IPS-15b (cell line): ENCODE data around the gene ARHGAP24.

Experiments
- H3K27me3 ChIP-seq: one replicate; pipeline ENCODE4 v1.6.1; 2013; ENCODE audit warnings: low read length; ENCODE audit not compliant: control insufficient read depth, insufficient read depth
- H3K36me3 ChIP-seq: one replicate; pipeline ENCODE4 v1.6.1; 2013; ENCODE audit warnings: low read length; ENCODE audit not compliant: control insufficient read depth, insufficient read depth
- H3K4me1 ChIP-seq: one replicate; pipeline ENCODE4 v1.6.1; 2013; ENCODE audit warnings: mild to moderate bottlenecking, low read length; ENCODE audit not compliant: control insufficient read depth, insufficient read depth
- H3K4me3 ChIP-seq: one replicate; pipeline ENCODE4 v1.5.1; 2013; ENCODE audit warnings: low read depth, low read length
- H3K9ac ChIP-seq: one replicate; pipeline ENCODE4 v1.6.1; 2013; ENCODE audit warnings: low read depth, mild to moderate bottlenecking, low read length
- H3K9me3 ChIP-seq: one replicate; pipeline ENCODE4 v1.6.1; 2013; ENCODE audit warnings: mild to moderate bottlenecking, low read length; ENCODE audit not compliant: control insufficient read depth, insufficient read depth

Gene ARHGAP24

DNA sequence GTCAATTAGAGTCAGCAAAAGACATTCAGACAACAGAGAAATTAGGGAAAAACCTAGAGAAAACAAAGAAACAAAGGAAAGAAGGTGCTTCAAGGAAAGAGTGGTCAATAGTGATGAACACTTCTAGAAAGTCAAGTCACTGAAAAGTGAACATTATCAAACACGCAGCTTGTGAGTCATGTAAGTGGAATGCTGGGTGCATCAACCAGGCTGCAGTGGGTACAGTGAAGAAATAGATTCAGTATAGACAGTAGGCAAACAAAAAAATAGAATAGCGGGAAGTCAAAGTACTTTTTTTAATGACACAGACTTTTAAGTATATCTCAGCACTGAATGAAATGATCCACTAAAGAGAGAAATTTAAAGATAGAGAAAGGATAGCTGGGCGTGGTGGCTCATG is 245.8 kb downstream of the ARHGAP24 start:
- no peaks in the 10 kb centered on the region for H3K27me3 ChIP-seq
- H3K9me3 ChIP-seq: no peaks in the 10 kb centered on the region
- no peak overlapping the region for H3K4me3 ChIP-seq
- no peaks in the 10 kb centered on the region for H3K36me3 ChIP-seq
- H3K4me1 ChIP-seq: peaks cover 4% of the 10 kb centered on the region
- no peak overlapping the region for H3K9ac ChIP-seq

DNA sequence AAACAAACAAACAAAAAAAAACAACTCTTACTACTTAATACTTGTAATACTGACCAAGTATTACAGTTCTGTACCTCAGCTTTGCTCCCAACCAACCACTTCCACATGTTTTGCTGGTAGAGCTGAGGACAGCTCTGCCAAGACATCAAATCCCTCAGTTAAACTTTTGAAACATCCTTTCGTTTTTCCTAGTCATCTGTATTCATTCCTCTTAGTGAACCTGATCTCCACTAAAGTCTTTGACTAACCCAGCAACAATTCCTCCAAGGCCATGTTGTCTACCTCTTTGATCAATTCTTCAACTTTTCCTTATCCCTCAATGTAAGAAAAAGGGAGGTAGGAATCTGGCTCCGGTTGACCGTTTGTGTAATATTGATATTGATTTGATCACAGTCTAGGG is 247.5 kb downstream of the ARHGAP24 start:
- H3K9me3 ChIP-seq: no peaks in the 10 kb centered on the region
- no peak overlapping the region for H3K9ac ChIP-seq
- peaks cover 7% of the 10 kb centered on the region for H3K4me1 ChIP-seq
- H3K27me3 ChIP-seq: no peaks in the 10 kb centered on the region
- no peaks in the 10 kb centered on the region for H3K36me3 ChIP-seq
- H3K4me3 ChIP-seq: no peak overlapping the region

DNA sequence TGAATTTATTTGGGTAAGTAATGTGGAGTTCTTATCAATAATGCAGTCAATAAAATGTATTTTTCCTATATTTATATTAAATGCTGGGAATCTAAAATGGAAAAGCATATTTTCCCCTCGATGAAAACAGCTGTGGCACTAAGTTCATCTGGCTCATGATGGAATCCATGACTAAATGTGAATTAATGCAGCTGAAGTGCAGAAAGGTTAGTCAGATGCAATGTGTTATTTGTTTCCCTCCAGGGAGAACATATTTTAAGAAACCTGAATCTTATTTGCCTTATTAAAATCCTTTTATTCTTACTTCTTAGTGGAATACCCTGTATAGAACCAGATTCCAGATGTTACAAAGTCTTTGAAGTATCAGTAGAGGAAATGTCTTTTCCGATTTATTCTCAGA is 247.9 kb downstream of the ARHGAP24 start:
- peaks cover 7% of the 10 kb centered on the region for H3K4me1 ChIP-seq
- no peak overlapping the region for H3K9ac ChIP-seq
- no peak overlapping the region for H3K4me3 ChIP-seq
- no peaks in the 10 kb centered on the region for H3K36me3 ChIP-seq
- H3K9me3 ChIP-seq: no peaks in the 10 kb centered on the region
- H3K27me3 ChIP-seq: no peaks in the 10 kb centered on the region

DNA sequence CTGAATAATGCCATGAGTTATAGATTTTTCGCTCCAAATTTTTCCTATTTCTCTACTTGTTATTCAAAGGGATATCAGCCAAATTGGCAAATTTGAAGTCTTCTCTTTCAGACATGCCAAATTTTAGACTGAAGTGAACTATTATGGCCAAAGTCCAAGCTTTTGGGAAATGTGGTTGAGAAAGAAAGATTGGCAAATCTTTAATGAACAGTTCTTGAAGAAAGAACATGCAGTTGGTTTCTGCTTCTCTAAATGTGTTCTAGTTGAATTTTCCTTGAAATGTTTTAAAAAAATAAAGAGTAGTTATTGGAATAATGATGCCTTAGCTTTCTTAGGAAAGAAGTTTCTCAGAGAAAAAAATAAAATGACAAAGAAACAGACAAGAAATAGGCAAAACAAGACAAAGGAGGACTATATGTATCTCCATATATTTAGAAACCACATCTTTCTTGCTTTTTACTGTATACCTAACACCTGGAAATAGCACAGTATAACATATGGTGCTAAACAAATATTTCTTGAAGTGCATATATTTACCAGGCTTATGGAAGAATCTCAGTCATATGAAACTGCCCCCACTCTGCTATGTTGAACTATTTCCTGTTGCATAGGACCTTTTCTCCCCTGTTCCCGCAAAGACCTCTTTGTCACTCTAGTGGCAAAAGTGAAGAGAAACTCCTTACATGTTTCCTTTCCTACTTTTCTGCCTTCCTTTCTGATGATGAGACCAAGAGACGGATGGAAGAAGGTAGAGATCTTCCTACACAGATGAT is 250.0 kb downstream of the ARHGAP24 start:
- H3K27me3 ChIP-seq: no peaks in the 10 kb centered on the region
- H3K9me3 ChIP-seq: no peaks in the 10 kb centered on the region

DNA sequence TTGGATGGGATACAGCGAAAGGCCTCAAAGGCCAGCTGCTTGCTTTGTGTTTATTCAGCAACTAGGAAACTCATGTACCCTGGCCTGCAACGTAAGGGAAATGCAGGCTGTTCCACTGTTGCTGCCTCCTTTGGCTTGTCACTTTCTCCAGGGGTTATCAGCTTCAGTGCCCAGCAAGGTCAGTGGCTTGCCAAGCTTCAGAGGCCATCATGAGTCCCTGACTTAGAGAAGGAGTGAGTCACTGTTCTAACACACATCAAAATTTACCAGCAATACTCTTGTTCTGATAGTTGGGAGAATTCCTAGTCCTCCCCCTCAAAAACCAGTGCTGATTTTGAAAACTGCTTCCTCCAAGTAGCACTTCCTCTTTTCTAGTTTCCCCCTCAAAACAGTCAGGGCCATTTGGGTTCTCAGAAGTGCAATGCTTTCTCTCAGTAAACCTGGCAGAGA is 250.8 kb downstream of the ARHGAP24 start:
- peaks cover 7% of the 10 kb centered on the region for H3K4me1 ChIP-seq
- no peaks in the 10 kb centered on the region for H3K27me3 ChIP-seq
- no peaks in the 10 kb centered on the region for H3K9me3 ChIP-seq
- H3K9ac ChIP-seq: no peak overlapping the region
- H3K4me3 ChIP-seq: no peak overlapping the region
- H3K36me3 ChIP-seq: no peaks in the 10 kb centered on the region

More for the DNA sequence above, 250.0 kb downstream of the ARHGAP24 start:
- Histone ChIP-seq H3K4me3 (no peak overlapping the region), H3K36me3 (no peaks in the 10 kb centered on the region), H3K4me1 (peaks cover 7% of the 10 kb centered on the region), H3K9ac (no peak overlapping the region)

DNA sequence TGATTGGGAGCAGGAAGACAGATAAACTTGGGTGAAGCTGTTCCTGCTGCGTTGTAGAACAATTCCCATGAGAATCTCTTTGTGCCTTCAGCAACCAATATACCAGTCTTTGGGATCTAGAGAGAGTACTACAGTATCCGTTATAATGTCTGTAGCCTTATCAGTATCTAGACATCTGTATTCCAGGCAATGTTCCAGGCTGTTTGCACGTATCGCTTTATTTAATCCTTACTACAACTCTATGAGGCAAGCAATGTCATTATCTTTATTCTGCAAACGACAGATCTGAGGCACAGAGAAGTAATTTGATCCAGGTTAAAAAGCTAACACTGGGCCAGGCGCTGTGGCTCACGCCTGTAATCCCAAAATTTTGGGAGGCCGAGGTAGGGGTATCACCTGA is 251.6 kb downstream of the ARHGAP24 start:
- Histone ChIP-seq H3K27me3 (no peaks in the 10 kb centered on the region), H3K36me3 (no peaks in the 10 kb centered on the region), H3K9ac (no peak overlapping the region), H3K4me3 (no peak overlapping the region), H3K9me3 (no peaks in the 10 kb centered on the region), H3K4me1 (peaks cover 7% of the 10 kb centered on the region)

DNA sequence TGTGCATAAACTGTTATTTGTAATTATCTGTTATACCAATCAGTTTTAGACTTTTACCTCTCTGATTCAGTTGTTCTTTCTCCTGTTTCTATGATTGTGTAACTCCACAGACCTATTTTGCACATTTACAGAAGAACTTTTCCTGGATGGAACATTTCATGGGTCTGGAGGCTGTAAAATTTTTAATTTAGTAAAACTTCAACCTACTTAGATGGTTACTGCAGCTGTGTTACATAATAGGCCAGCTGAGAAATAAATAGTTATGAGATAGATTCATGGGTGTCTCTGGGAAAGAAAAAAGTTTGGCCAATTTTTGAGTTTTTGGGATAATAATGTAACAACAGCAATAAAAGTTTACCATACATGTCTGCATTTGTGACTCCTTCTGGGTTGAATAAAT is 253.5 kb downstream of the ARHGAP24 start:
- H3K4me3 ChIP-seq: no peak overlapping the region
- H3K36me3 ChIP-seq: no peaks in the 10 kb centered on the region
- H3K9me3 ChIP-seq: no peaks in the 10 kb centered on the region
- peaks cover 7% of the 10 kb centered on the region for H3K4me1 ChIP-seq
- no peak overlapping the region for H3K9ac ChIP-seq
- no peaks in the 10 kb centered on the region for H3K27me3 ChIP-seq

DNA sequence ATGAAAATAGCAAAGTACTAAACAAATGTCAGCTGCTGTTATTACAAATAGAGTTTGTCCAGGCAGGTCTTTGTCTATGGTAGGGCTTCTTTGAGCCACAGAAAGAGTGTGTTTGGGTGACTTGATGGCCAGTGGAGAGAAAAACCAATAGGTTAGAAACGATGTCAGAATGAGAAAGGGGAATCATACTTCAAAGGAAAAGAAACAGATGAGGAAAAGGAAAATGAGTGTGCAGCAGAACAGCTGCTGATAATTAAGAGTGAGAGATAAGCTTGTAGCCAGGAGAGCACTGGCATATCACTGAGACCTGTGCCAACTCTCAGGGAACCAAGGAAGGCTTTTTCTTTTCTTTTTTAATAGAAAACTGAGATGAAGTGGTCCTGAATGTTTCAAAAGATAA is 257.2 kb downstream of the ARHGAP24 start:
- H3K9ac ChIP-seq: no peak overlapping the region
- H3K9me3 ChIP-seq: no peaks in the 10 kb centered on the region
- H3K36me3 ChIP-seq: no peaks in the 10 kb centered on the region
- H3K4me3 ChIP-seq: no peak overlapping the region
- no peaks in the 10 kb centered on the region for H3K4me1 ChIP-seq
- H3K27me3 ChIP-seq: no peaks in the 10 kb centered on the region

DNA sequence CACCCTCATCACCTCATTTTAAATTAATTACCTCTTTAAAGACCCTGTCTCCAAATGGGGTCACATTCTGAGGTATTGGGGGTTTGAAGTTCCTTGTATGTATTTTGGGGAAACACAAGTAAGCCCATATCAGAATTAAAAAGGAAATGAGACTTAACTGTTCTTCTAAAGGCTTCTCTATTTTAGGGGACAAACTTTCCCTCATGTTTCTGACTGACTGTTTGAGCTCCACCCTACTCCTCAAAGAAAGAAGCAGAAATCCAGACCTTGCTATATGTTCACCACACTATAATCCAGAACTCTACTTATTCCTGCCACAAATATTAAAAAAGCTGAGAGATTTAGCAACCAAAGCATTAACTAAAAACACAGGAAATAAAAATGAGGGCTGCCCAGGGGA is 258.8 kb downstream of the ARHGAP24 start:
- no peaks in the 10 kb centered on the region for H3K27me3 ChIP-seq
- H3K9ac ChIP-seq: no peak overlapping the region
- H3K4me1 ChIP-seq: no peaks in the 10 kb centered on the region
- no peaks in the 10 kb centered on the region for H3K36me3 ChIP-seq
- no peak overlapping the region for H3K4me3 ChIP-seq
- H3K9me3 ChIP-seq: no peaks in the 10 kb centered on the region

DNA sequence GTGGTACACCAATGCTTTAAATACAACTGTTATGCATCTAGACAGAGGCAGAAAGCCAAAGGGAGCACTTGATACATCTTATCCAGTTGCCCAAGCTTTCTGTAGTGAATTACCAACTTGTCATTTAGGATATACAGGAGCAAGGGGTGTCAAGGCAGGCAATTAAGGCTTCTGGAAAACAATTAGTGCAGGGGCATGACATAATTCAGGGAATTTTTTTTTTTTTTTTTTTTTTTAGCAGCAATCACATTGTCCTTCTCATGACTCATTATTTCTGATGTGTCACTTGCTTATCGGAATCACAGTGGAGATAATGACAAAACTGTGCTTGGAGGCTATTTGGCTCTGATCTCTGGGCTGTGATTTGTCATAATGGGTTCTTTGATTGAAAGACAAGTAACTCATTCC is 259.5 kb downstream of the ARHGAP24 start:
- Histone ChIP-seq H3K36me3 (no peaks in the 10 kb centered on the region), H3K27me3 (no peaks in the 10 kb centered on the region), H3K9me3 (no peaks in the 10 kb centered on the region), H3K4me1 (no peaks in the 10 kb centered on the region), H3K4me3 (no peak overlapping the region), H3K9ac (no peak overlapping the region)

DNA sequence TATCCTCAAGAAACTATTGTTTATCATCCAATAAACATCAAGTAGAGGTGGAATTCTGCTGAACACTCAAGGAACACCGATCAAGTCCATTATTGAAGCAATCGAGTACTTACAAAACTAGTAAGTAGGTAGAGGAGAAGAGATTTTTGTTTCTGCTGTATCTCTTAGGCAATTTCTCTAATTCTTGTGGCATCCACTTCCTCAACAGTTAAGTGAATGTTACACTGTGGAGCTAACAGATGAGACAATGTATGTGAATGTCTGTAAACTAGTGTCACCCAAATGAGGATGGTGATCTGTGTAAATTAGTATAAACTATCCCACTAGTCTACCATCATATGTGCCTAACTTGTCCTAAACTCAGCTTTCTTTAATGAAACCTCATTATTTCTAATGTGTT is 261.6 kb downstream of the ARHGAP24 start:
- Histone ChIP-seq H3K4me1 (no peaks in the 10 kb centered on the region), H3K9me3 (no peaks in the 10 kb centered on the region), H3K36me3 (no peaks in the 10 kb centered on the region), H3K4me3 (no peak overlapping the region), H3K9ac (no peak overlapping the region), H3K27me3 (no peaks in the 10 kb centered on the region)

DNA sequence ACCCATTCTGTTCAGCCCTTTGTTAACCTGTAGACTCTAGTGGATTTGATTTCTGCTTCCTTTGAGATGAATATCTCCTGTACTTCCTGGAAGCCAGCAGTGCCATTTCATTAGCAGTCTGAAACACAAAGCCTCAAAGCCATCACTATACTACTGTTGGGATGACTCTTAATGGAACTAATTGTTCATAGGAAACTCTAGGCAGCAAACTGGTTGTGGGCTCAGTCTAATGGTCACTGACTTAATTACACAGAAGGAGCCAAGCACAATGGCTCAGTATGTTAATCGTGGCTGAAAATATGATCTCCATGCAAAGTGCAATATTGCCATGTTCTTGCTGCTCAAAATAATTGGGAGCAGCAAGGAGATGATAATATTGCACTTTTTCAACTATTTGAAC is 262.3 kb downstream of the ARHGAP24 start:
- H3K9me3 ChIP-seq: no peaks in the 10 kb centered on the region
- no peaks in the 10 kb centered on the region for H3K4me1 ChIP-seq
- no peaks in the 10 kb centered on the region for H3K27me3 ChIP-seq
- no peak overlapping the region for H3K4me3 ChIP-seq
- H3K36me3 ChIP-seq: no peaks in the 10 kb centered on the region
- H3K9ac ChIP-seq: no peak overlapping the region
